Measurements from ENCODE around the gene TECPR1. TPM values are rescaled to one million over a fixed set of nuclear protein-coding genes. Genes with fewer than 3 reads are reported as not detected.

TECPR1 gene
- total RNA-seq, 1 experiment from 2014 or later, result 12.9 TPM

GRCh38 chr7:98288064-98288823 is 36.2 kb upstream of the TECPR1 start:
- Mint-ChIP-seq H3K9me3 (ENCODE audit: low read depth, unreplicated experiment) (no peaks in the 10 kb centered on the region), H3K36me3 (ENCODE audit: insufficient read depth, unreplicated experiment) (peaks cover 86% of the 10 kb centered on the region), H3K4me3 (ENCODE audit: low read depth, unreplicated experiment) (no peak overlapping the region), H3K27ac (ENCODE audit: unreplicated experiment) (no peak overlapping the region), H3K27me3 (ENCODE audit: unreplicated experiment) (no peaks in the 10 kb centered on the region), H3K4me1 (ENCODE audit: low read depth, unreplicated experiment) (peaks cover 18% of the 10 kb centered on the region)
- CTCF ChIA-PET, result no interaction called here
- intact Hi-C loops (cut with micrococcal nuclease; ENCODE audit: unreplicated experiment), result loop anchor here (10.0 kb wide), 1 partner anchor 67 kb away; no protein-coding TSS in a partner anchor
- TF ChIP-seq CTCF (IDR thresholded peaks at IDR 0.05; ENCODE audit: unreplicated experiment), result no peak
- DNase-seq, result no peak
- no TSS peak for BruUV-seq (replicated peaks)

GRCh38 chr7:98287486-98287959 is 35.5 kb upstream of the TECPR1 start:
- intact Hi-C loops (cut with micrococcal nuclease; ENCODE audit: unreplicated experiment), result loop anchor here (10.0 kb wide), 1 partner anchor 67 kb away; no protein-coding TSS in a partner anchor
- peak overlapping the region; percentile 34 for H3K4me3 Mint-ChIP-seq (ENCODE audit: low read depth, unreplicated experiment)
- no peak for TF ChIP-seq CTCF (IDR thresholded peaks at IDR 0.05; ENCODE audit: unreplicated experiment)
- H3K9me3 Mint-ChIP-seq (ENCODE audit: low read depth, unreplicated experiment), result no peaks in the 10 kb centered on the region
- peak overlapping the region; percentile 42 for H3K27ac Mint-ChIP-seq (ENCODE audit: unreplicated experiment)
- no peaks in the 10 kb centered on the region for H3K27me3 Mint-ChIP-seq (ENCODE audit: unreplicated experiment)
- H3K36me3 Mint-ChIP-seq (ENCODE audit: insufficient read depth, unreplicated experiment), result peaks cover 89% of the 10 kb centered on the region
- CTCF ChIA-PET, result no interaction called here
- no TSS peak for BruUV-seq (replicated peaks)
- peaks cover 25% of the 10 kb centered on the region for H3K4me1 Mint-ChIP-seq (ENCODE audit: low read depth, unreplicated experiment)
- peak; percentile 62 for DNase-seq

GRCh38 chr7:98286701-98287485 is 34.9 kb upstream of the TECPR1 start:
- peak overlapping the region; percentile 77 for H3K27ac Mint-ChIP-seq (ENCODE audit: unreplicated experiment)
- DNase-seq, result no peak
- TF ChIP-seq CTCF (IDR thresholded peaks at IDR 0.05; ENCODE audit: unreplicated experiment), result no peak
- H3K9me3 Mint-ChIP-seq (ENCODE audit: low read depth, unreplicated experiment), result no peaks in the 10 kb centered on the region
- intact Hi-C loops (cut with micrococcal nuclease; ENCODE audit: unreplicated experiment), result loop anchor here (10.0 kb wide), 1 partner anchor 68 kb away; no protein-coding TSS in a partner anchor
- peak overlapping the region; percentile 91 for H3K4me3 Mint-ChIP-seq (ENCODE audit: low read depth, unreplicated experiment)
- H3K4me1 Mint-ChIP-seq (ENCODE audit: low read depth, unreplicated experiment), result peaks cover 25% of the 10 kb centered on the region
- no peaks in the 10 kb centered on the region for H3K27me3 Mint-ChIP-seq (ENCODE audit: unreplicated experiment)
- H3K36me3 Mint-ChIP-seq (ENCODE audit: insufficient read depth, unreplicated experiment), result peaks cover 89% of the 10 kb centered on the region
- CTCF ChIA-PET, result interaction anchor here (0.6 kb wide), 1 partner anchor 33 kb away, joined by 9 read pairs; no protein-coding TSS in a partner anchor
- no TSS peak for BruUV-seq (replicated peaks)

- peaks cover 25% of the 10 kb centered on the region for H3K4me1 Mint-ChIP-seq (ENCODE audit: low read depth, unreplicated experiment)
- intact Hi-C loops (cut with micrococcal nuclease; ENCODE audit: unreplicated experiment), result loop anchor here (10.0 kb wide), 1 partner anchor 69 kb away; no protein-coding TSS in a partner anchor
- no peaks in the 10 kb centered on the region for H3K9me3 Mint-ChIP-seq (ENCODE audit: low read depth, unreplicated experiment)
- CTCF ChIA-PET, result interaction anchor here (0.6 kb wide), 1 partner anchor 32 kb away, joined by 9 read pairs; no protein-coding TSS in a partner anchor
- peak; percentile 45 for DNase-seq
- BruUV-seq (replicated peaks), result no TSS peak
- no peaks in the 10 kb centered on the region for H3K27me3 Mint-ChIP-seq (ENCODE audit: unreplicated experiment)
- peak overlapping the region; percentile 77 for H3K27ac Mint-ChIP-seq (ENCODE audit: unreplicated experiment)
- peaks cover 82% of the 10 kb centered on the region for H3K36me3 Mint-ChIP-seq (ENCODE audit: insufficient read depth, unreplicated experiment)
- H3K4me3 Mint-ChIP-seq (ENCODE audit: low read depth, unreplicated experiment), result peak overlapping the region; percentile 91
- no peak for TF ChIP-seq CTCF (IDR thresholded peaks at IDR 0.05; ENCODE audit: unreplicated experiment)
Measured at GRCh38 chr7:98286093-98286539, 34.1 kb upstream of the TECPR1 start.

Data from Calu3 (cell line).